MM.1S (cell line): ENCODE results near the gene LRP5.

ENCODE experiments used
- DNase-seq: peaks from one replicate; pipeline ENCODE4 v3.0.0-alpha.2; 2015
- H2AFZ ChIP-seq: fragments of 300-600 bp; sonication (generic); 2 replicates; pipeline ENCODE4 v1.6.0; 2016; ENCODE audit warnings: antibody characterized with exemption, low read length
- H3F3A ChIP-seq: fragments of 300-600 bp; sonication (generic); 2 replicates; pipeline ENCODE4 v1.6.1; 2016; ENCODE audit warnings: mild to moderate bottlenecking, antibody characterized with exemption, low read length, moderate library complexity, mixed read lengths; ENCODE audit not compliant: insufficient read depth
- H3K27ac ChIP-seq: fragments of 300-600 bp; sonication (generic); 2 replicates; pipeline ENCODE4 v1.5.1; 2016; ENCODE audit warnings: mild to moderate bottlenecking, low read length
- H3K27me3 ChIP-seq: fragments of 300-600 bp; sonication (generic); replicated peaks from 2 replicates; pipeline ENCODE4 v1.6.0; 2016; ENCODE audit warnings: low read length; ENCODE audit not compliant: insufficient read depth
- H3K36me3 ChIP-seq: fragments of 300-600 bp; sonication (generic); replicated peaks from 2 replicates; pipeline ENCODE4 v1.6.1; 2016; ENCODE audit warnings: mild to moderate bottlenecking, low read length, mixed read lengths; ENCODE audit not compliant: insufficient read depth
- H3K4me1 ChIP-seq: fragments of 300-600 bp; sonication (generic); 2 replicates; pipeline ENCODE4 v1.6.1; 2016; ENCODE audit warnings: low read length, mixed read lengths
- H3K4me2 ChIP-seq: fragments of 300-600 bp; sonication (generic); 2 replicates; pipeline ENCODE4 v1.6.0; 2016; ENCODE audit warnings: low read depth, low read length
- H3K4me3 ChIP-seq: fragments of 300-600 bp; sonication (generic); 2 replicates; pipeline ENCODE4 v1.5.1; 2016; ENCODE audit warnings: low read length, mixed read lengths
- H3K79me2 ChIP-seq: fragments of 300-600 bp; sonication (generic); 2 replicates; pipeline ENCODE4 v1.6.1; 2016; ENCODE audit warnings: mixed run types, low read length, mixed read lengths
- H3K9ac ChIP-seq: fragments of 300-600 bp; sonication (generic); 2 replicates; pipeline ENCODE4 v1.6.1; 2016; ENCODE audit warnings: low read length, mixed read lengths
- H3K9me2 ChIP-seq: fragments of 300-600 bp; sonication (generic); replicated peaks from 2 replicates; pipeline ENCODE4 v1.6.1; 2016; ENCODE audit warnings: mild to moderate bottlenecking, low read length, mixed read lengths; ENCODE audit not compliant: insufficient read depth
- H3K9me3 ChIP-seq: fragments of 300-600 bp; sonication (generic); replicated peaks from 2 replicates; pipeline ENCODE4 v1.6.1; 2016; ENCODE audit warnings: mild to moderate bottlenecking, low read length, mixed read lengths; ENCODE audit not compliant: insufficient read depth
- H4K20me1 ChIP-seq: fragments of 300-600 bp; sonication (generic); 2 replicates; pipeline ENCODE4 v1.6.1; 2016; ENCODE audit warnings: mild to moderate bottlenecking, low read length, moderate library complexity, mixed read lengths; ENCODE audit not compliant: insufficient read depth
- EZH2 ChIP-seq: fragments of 300-600 bp; sonication (generic); optimal IDR thresholded peaks from 2 replicates; pipeline ENCODE3; 2017; ENCODE audit warnings: low read depth, mild to moderate bottlenecking, antibody characterized with exemption, low read length, mixed read lengths
- EZH2phosphoT487 ChIP-seq: fragments of 300-600 bp; sonication (generic); IDR thresholded peaks from 2 replicates; pipeline ENCODE4 v1.6.1; 2018; ENCODE audit warnings: antibody characterized with exemption, low read length
- TF ChIP-seq, protein P1 (sequence below): fragments of 300-600 bp; sonication (generic); IDR thresholded peaks from 2 replicates; pipeline ENCODE4 v1.5.1; 2016; ENCODE audit warnings: antibody characterized with exemption, low read length, mixed read lengths

LRP5 gene

DNA sequence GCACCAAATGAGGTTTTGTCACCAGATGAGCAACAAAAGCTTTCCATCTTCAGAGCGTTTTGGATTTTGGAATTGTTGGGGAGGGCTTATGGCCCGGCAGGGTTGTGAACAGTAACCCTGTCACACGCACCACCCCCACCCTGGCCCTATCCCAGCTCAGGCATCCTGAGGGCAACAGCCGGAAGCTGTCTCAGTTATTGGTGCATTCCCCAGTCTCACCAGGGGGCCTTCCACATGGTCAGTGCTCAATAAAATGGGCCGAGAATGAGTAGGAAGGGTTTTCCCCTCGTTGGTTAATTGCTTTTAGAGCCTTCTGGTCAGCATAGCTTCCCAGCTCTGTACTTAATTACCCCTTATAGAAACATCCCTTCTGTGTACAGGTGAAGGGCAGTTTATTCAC is 46.0 kb downstream of the LRP5 start:
- Histone ChIP-seq H3K9ac (no peak overlapping the region), H3K9me2 (no peaks in the 10 kb centered on the region), H3K79me2 (no peaks in the 10 kb centered on the region), H3K27ac (no peak overlapping the region), H3K4me2 (no peak overlapping the region), H3K27me3 (no peaks in the 10 kb centered on the region), H4K20me1 (no peaks in the 10 kb centered on the region), H3K36me3 (no peaks in the 10 kb centered on the region), H3K9me3 (no peaks in the 10 kb centered on the region), H3K4me3 (no peak overlapping the region), H3F3A (no peaks in the 10 kb centered on the region), H2AFZ (no peak overlapping the region), H3K4me1 (no peaks in the 10 kb centered on the region)
- no peak for DNase-seq
- TF ChIP-seq EZH2 (no peak), EZH2phosphoT487 (no peak)
- TF ChIP-seq, protein P1, sequence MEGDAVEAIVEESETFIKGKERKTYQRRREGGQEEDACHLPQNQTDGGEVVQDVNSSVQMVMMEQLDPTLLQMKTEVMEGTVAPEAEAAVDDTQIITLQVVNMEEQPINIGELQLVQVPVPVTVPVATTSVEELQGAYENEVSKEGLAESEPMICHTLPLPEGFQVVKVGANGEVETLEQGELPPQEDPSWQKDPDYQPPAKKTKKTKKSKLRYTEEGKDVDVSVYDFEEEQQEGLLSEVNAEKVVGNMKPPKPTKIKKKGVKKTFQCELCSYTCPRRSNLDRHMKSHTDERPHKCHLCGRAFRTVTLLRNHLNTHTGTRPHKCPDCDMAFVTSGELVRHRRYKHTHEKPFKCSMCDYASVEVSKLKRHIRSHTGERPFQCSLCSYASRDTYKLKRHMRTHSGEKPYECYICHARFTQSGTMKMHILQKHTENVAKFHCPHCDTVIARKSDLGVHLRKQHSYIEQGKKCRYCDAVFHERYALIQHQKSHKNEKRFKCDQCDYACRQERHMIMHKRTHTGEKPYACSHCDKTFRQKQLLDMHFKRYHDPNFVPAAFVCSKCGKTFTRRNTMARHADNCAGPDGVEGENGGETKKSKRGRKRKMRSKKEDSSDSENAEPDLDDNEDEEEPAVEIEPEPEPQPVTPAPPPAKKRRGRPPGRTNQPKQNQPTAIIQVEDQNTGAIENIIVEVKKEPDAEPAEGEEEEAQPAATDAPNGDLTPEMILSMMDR, result no peak

DNA sequence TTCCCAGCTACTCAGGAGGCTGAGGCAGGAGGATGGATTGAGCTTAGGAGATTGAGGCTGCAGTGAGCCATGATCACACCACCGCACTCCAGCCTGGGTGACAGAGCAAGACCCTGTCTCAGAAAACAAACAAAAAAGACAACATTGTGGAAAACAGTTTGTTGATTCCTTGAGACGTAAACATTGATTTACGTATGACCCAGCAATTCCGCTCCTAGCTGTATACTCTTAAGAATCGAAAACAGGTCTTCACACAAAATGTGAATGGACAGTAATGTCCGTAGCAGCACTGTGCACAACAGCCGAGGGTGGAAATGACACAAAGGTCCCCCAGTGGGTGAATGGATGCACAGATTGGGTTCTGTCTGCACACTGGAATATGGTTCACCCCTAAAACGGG is 49.3 kb downstream of the LRP5 start:
- Histone ChIP-seq H3F3A (no peaks in the 10 kb centered on the region), H3K36me3 (no peaks in the 10 kb centered on the region), H3K27ac (no peak overlapping the region), H3K27me3 (no peaks in the 10 kb centered on the region), H3K4me3 (no peak overlapping the region), H3K9me3 (no peaks in the 10 kb centered on the region), H4K20me1 (no peaks in the 10 kb centered on the region), H3K79me2 (no peaks in the 10 kb centered on the region), H2AFZ (no peak overlapping the region), H3K4me2 (no peak overlapping the region), H3K4me1 (no peaks in the 10 kb centered on the region), H3K9ac (no peak overlapping the region), H3K9me2 (no peaks in the 10 kb centered on the region)
- DNase-seq, result no peak
- TF ChIP-seq, protein P1, result no peak
- TF ChIP-seq EZH2phosphoT487 (no peak), EZH2 (no peak)

DNA sequence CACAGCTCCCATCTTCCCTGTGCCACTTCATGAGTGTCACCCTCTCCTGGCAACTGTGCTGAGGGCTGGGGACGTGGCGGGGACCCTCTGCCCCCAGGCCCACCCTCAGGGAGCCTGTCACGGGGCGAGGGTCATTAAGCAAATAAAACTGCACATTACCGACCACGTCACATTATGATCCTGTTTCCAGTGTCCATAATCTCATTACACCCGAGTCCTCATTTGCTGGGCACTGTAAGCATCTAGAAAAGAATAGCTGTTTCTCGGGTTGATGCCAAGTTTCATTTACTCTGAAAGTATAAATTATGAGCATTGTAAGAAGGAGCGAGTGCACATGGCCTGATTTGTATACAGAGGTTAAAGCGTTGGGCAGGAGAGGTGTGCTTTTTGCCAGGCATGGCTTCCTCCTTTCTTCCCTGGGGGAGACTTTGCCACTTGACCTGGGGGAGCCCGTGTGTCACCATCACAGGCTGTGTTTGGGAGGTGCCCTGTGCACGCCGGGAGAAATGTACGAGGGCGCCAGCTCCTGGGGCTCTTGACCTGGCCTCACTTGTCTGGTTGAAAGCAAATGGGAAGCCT is 50.5 kb downstream of the LRP5 start:
- Histone ChIP-seq H4K20me1 (no peaks in the 10 kb centered on the region), H3K79me2 (no peaks in the 10 kb centered on the region), H3K27ac (no peak overlapping the region), H3F3A (no peaks in the 10 kb centered on the region), H3K4me2 (no peak overlapping the region), H3K9me3 (no peaks in the 10 kb centered on the region), H3K36me3 (no peaks in the 10 kb centered on the region), H3K4me3 (no peak overlapping the region), H3K4me1 (no peaks in the 10 kb centered on the region), H3K9me2 (no peaks in the 10 kb centered on the region), H3K27me3 (no peaks in the 10 kb centered on the region), H3K9ac (no peak overlapping the region), H2AFZ (no peak overlapping the region)
- no peak for DNase-seq
- TF ChIP-seq, protein P1, result no peak
- no peak for TF ChIP-seq EZH2
- no peak for TF ChIP-seq EZH2phosphoT487
